HG02571 (cell line): ENCODE data around the gene TBC1D23.
"Not testable (repeated sequence)": the region's sequence is repeated elsewhere in the genome, so short reads cannot be mapped to it uniquely, and the experiment has no call there.

ENCODE experiments used
- ATAC-seq: cut with Tn5 transposase; IDR thresholded peaks from one replicate; pipeline ENCODE4 v1.9.1; 2021; ENCODE audit warnings: mild to moderate bottlenecking, moderate library complexity; ENCODE audit not compliant: unreplicated experiment

TBC1D23 gene

GRCh38 chr3:100295089-100295488, 34.3 kb downstream of the TBC1D23 start:
- no peak for ATAC-seq

- ATAC-seq: no peak
These were observed 37.0 kb downstream of the TBC1D23 start for GRCh38 chr3:100297784-100298183.

- no peak for ATAC-seq
These were observed 38.2 kb downstream of the TBC1D23 start for GRCh38 chr3:100299016-100299415.

- no peak for ATAC-seq
These were observed 45.9 kb downstream of the TBC1D23 start for GRCh38 chr3:100306695-100307094.

GRCh38 chr3:100310355-100310965, 49.7 kb downstream of the TBC1D23 start:
- ATAC-seq: no peak

- ATAC-seq: no peak
These were observed 50.2 kb downstream of the TBC1D23 start for GRCh38 chr3:100311011-100311410.

- ATAC-seq: peak; percentile 59
These were observed 55.9 kb downstream of the TBC1D23 start for GRCh38 chr3:100316641-100317069.

- no peak for ATAC-seq
These were observed 57.1 kb downstream of the TBC1D23 start for GRCh38 chr3:100317912-100318311.

GRCh38 chr3:100319951-100320350, 59.2 kb downstream of the TBC1D23 start:
- ATAC-seq: no peak

- no peak for ATAC-seq
These were observed 63.3 kb downstream of the TBC1D23 start for GRCh38 chr3:100324044-100324443.

GRCh38 chr3:100325827-100326226, 65.0 kb downstream of the TBC1D23 start:
- no peak for ATAC-seq

GRCh38 chr3:100327377-100327776, 66.6 kb downstream of the TBC1D23 start:
- ATAC-seq: not testable (repeated sequence)

- no peak for ATAC-seq
These were observed 69.2 kb downstream of the TBC1D23 start for GRCh38 chr3:100329800-100330489.

GRCh38 chr3:100330651-100331050, 69.9 kb downstream of the TBC1D23 start:
- ATAC-seq: no peak

- no peak for ATAC-seq
These were observed 70.9 kb downstream of the TBC1D23 start for GRCh38 chr3:100331660-100332059.

GRCh38 chr3:100333051-100333450, 72.3 kb downstream of the TBC1D23 start:
- no peak for ATAC-seq

- peak; percentile 9 for ATAC-seq
These were observed 73.2 kb downstream of the TBC1D23 start for GRCh38 chr3:100333970-100334487.

- ATAC-seq: peak; percentile 91
These were observed 73.9 kb downstream of the TBC1D23 start, which contains the start of gene NIT2 for GRCh38 chr3:100334488-100335351. Gene NIT2, plus strand, starts transcription at chr3:100334757. Its CDS starts 35 bp downstream, at chr3:100334792.

- peak; percentile 52 for ATAC-seq
These were observed 74.6 kb downstream of the TBC1D23 start for GRCh38 chr3:100335434-100335833.

GRCh38 chr3:100336229-100336628, 75.4 kb downstream of the TBC1D23 start:
- not testable (repeated sequence) for ATAC-seq

GRCh38 chr3:100338911-100339310, 78.1 kb downstream of the TBC1D23 start:
- no peak for ATAC-seq
